Thoracic aorta (tissue), 2 donors: ENCODE measurements around the gene GNB3. TPM values are rescaled to one million over a fixed set of nuclear protein-coding genes. Genes with fewer than 3 reads are reported as not detected.

Source experiments
- ATAC-seq: fragments of 150-250 bp; one replicate; pipeline ENCODE4 v1.8.0; 2017; ENCODE audit warnings: low read depth; ENCODE audit not compliant: insufficient number of reproducible peaks, low FRiP score
- DNase-seq: peaks from one replicate; pipeline ENCODE4 v3.0.0-alpha.2; 2020; ENCODE audit warnings: low spot score
- H3K27ac ChIP-seq, 2 donors: fragments of 200-600 bp; sonication (generic); 1 replicate in 1 of 2; 2 replicates in 1 of 2; pipeline ENCODE4 v1.5.1; 2016; ENCODE audit warnings: mild to moderate bottlenecking in 2 of 2, moderate library complexity in 2 of 2
- H3K27me3 ChIP-seq: fragments of 200-600 bp; sonication (generic); replicated peaks from 2 replicates; pipeline ENCODE4 v1.6.0; 2016; ENCODE audit warnings: mild to moderate bottlenecking; ENCODE audit not compliant: insufficient read depth
- H3K36me3 ChIP-seq: fragments of 200-600 bp; sonication (generic); one replicate; pipeline ENCODE4 v1.5.1; 2016
- H3K4me1 ChIP-seq, 2 donors: fragments of 200-600 bp; sonication (generic); 1 replicate in 1 of 2; 2 replicates in 1 of 2; pipeline versions ENCODE4 v1.5.1 to v1.6.0; 2016; ENCODE audit warnings: low read depth in 2 of 2, mild to moderate bottlenecking in 1 of 2; ENCODE audit not compliant: control insufficient read depth in 1 of 2
- H3K4me3 ChIP-seq: fragments of 200-600 bp; sonication (generic); 2 replicates; pipeline ENCODE4 v1.5.1; 2016; ENCODE audit warnings: mild to moderate bottlenecking
- H3K9me3 ChIP-seq: fragments of 200-600 bp; sonication (generic); 2 replicates; pipeline ENCODE4 v1.5.1; 2016
- total RNA-seq, 2 donors: library from RNA; depleted of rRNA; stranded (reverse); fragments of >200 nt; gene quantifications; one replicate each; pipeline versions ENCODE4 v1.1.0 to v1.2.3, GENCODE V29; 2016
- TF ChIP-seq, protein P1 (sequence below): fragments of 200-600 bp; sonication (generic); IDR thresholded peaks from one replicate; pipeline ENCODE4 v1.5.1; 2019; ENCODE audit warnings: antibody characterized with exemption

Gene GNB3
- total RNA-seq, 2 donors from 2014 or later, result 9.3 to 16.6 TPM

DNA sequence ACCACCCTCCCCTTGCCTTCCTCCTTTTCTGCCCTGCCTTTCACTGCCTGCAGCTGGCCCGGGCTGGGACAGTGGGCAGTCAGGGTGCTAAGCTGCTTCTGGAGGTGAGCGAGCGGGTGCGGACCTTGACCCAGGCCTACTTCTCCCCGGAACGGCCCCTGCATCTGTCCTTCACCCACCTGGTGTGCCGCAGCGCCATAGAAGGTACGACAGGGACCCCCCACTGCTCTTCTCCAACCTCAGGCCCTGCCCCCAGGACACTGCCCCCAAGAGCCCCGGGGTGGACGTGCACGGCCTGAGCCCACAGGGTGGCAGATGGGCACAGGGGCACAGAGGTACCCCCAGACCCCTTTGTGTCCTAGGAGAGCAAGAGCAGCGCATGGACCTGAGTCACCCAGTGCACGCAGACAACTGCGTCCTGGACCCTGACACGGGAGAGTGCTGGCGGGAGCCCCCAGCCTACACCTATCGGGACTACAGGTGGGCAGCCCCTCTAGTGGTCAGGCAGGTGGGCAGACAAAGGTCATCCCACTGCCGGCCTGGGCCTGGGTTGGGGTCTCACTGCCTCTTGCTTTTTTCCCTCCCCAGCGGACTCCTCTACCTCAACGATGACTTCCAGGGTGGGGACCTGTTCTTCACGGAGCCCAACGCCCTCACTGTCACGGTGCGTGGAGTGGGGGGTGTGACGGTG, 3.2 kb upstream of the GNB3 start:
- Histone ChIP-seq H3K36me3 (peaks cover 38% of the 10 kb centered on the region), H3K4me3 (no peak overlapping the region), H3K27ac (no peak overlapping the region), H3K4me1 (peaks cover 0 to 7% of the 10 kb centered on the region in 2 donors), H3K9me3 (no peaks in the 10 kb centered on the region), H3K27me3 (no peaks in the 10 kb centered on the region)
- DNase-seq (no peak), ATAC-seq (no peak)
- TF ChIP-seq, protein P1, sequence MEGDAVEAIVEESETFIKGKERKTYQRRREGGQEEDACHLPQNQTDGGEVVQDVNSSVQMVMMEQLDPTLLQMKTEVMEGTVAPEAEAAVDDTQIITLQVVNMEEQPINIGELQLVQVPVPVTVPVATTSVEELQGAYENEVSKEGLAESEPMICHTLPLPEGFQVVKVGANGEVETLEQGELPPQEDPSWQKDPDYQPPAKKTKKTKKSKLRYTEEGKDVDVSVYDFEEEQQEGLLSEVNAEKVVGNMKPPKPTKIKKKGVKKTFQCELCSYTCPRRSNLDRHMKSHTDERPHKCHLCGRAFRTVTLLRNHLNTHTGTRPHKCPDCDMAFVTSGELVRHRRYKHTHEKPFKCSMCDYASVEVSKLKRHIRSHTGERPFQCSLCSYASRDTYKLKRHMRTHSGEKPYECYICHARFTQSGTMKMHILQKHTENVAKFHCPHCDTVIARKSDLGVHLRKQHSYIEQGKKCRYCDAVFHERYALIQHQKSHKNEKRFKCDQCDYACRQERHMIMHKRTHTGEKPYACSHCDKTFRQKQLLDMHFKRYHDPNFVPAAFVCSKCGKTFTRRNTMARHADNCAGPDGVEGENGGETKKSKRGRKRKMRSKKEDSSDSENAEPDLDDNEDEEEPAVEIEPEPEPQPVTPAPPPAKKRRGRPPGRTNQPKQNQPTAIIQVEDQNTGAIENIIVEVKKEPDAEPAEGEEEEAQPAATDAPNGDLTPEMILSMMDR, result no peak

DNA sequence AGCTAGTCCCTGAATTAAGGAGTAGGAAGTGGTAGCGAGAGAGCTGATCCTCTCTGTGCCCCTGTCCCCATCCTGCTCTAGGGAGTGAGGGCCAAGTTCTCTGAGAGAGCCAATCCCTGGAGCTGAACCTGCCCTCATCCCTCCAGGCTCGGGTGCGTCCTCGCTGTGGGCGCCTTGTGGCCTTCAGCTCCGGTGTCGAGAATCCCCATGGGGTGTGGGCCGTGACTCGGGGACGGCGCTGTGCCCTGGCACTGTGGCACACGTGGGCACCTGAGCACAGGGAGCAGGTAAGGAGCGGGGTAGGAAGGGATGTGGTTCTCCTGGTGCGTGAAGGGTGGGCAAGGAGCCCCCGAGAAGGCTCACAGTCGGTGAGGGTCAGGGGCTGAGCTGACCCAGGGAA, 1.9 kb upstream of the GNB3 start:
- Histone ChIP-seq H3K9me3 (no peaks in the 10 kb centered on the region), H3K36me3 (peaks cover 35% of the 10 kb centered on the region), H3K4me1 (no peaks in the 10 kb centered on the region), H3K4me3 (no peak overlapping the region), H3K27ac (no peak overlapping the region), H3K27me3 (no peaks in the 10 kb centered on the region)
- no peak for ATAC-seq
- TF ChIP-seq, protein P1, result no peak
- DNase-seq, result no peak

DNA sequence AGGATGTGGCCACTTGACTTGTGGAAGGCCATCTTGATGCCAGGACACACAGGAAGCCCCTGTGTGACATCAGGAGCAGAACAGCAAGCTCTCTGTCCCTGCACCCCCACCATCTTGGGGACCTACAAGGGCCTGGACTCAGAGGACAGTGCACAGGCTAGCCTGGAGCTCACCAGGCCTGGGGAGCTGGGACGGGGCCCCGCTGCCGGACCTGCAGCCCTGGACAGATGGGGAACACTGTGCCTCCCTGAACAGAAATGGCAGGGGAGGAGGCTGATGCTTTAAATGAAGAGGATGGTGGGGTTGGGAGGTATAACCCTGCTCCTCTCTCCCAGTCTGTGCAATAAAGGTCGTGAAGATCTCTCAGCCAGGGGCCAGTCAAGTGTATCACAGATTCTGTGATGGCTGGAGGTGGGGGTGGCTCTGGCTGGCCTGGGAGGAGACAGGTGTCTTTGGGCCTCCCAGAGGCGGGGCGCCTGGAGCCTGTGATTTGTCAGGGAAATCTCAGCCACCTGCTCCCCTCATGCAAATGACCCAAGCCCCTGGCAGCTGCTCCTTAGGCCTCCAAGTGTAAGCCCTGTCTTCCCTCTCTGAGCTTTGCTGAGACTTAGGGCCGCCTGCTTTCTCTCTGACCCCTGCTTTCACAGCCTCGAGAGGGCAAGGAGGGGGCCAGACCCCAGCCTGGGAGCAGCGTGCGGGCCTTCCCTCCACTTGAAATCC, 1.1 kb upstream of the GNB3 start:
- Histone ChIP-seq H3K36me3 (peaks cover 32% of the 10 kb centered on the region), H3K9me3 (no peaks in the 10 kb centered on the region), H3K27ac (no peak overlapping the region), H3K27me3 (no peaks in the 10 kb centered on the region), H3K4me3 (no peak overlapping the region), H3K4me1 (no peaks in the 10 kb centered on the region)
- DNase-seq, result no peak
- TF ChIP-seq, protein P1, result no peak
- ATAC-seq, result no peak

DNA sequence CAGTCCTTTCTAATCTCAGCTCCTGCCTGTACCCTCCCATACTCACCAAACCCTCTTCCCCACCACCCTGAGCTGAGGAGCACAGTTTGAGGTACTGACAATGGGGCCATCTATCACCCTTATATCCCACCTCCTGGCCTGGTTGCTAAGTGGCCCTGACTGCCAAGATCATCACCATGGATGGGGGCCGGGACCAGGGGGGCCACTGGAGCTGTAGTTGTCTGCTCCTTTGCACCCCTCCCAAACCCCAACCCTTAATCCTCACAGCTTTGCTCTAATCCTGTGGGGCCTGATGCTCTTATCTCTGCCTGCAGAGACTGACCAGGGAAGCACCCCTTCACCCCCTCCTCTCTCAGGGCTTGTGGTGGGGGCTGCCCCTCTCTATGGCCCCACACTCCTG, 395 bp upstream of the GNB3 start:
- ATAC-seq (no peak), DNase-seq (no peak)
- no peaks in the 10 kb centered on the region for H3K27me3 ChIP-seq
- peaks cover 37% of the 10 kb centered on the region for H3K36me3 ChIP-seq
- no peak overlapping the region for H3K27ac ChIP-seq
- TF ChIP-seq, protein P1, result no peak
- no peak overlapping the region for H3K4me3 ChIP-seq
- no peaks in the 10 kb centered on the region for H3K4me1 ChIP-seq
- H3K9me3 ChIP-seq, result no peaks in the 10 kb centered on the region

DNA sequence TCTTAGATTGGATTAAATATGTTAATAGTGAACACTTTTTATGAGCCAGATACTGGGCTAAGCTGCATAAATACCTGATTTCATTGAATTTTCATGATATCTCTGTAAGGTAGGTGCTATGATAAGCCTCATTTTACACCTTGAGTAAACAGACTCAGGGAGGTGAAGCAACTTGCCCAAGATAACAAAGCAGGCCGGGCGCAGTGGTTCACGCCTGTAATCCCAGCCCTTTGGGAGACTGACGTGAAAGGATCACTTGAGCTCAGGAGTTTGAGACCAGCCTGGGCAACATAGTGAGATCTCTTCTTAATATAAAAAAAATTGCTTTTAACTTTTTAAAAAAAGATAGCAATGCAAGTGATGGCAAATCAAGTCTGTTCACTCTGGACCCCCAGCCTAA, 1.4 kb downstream of the GNB3 start:
- TF ChIP-seq, protein P1, result no peak
- H3K4me3 ChIP-seq, result no peak overlapping the region
- H3K27ac ChIP-seq, result no peak overlapping the region
- DNase-seq (no peak), ATAC-seq (no peak)
- H3K9me3 ChIP-seq, result no peaks in the 10 kb centered on the region
- no peaks in the 10 kb centered on the region for H3K4me1 ChIP-seq
- H3K27me3 ChIP-seq, result no peaks in the 10 kb centered on the region
- peaks cover 37% of the 10 kb centered on the region for H3K36me3 ChIP-seq
